Activated T-cell treated with anti-CD3 and anti-CD28 coated beads, Interleukin-2, amount 50 U/mL, for 24 hours (primary cell): Measurements from ENCODE around the gene INAFM1.

Experiments used
- DNase-seq: peaks from one replicate; pipeline ENCODE4 v3.0.0-alpha.2; 2020
- H3K27ac Mint-ChIP-seq: 2 replicates; pipeline ENCODE4 v1.8.0; 2020; ENCODE audit warnings: mild to moderate bottlenecking, mixed read lengths
- H3K27me3 Mint-ChIP-seq: 2 replicates; pipeline ENCODE4 v1.8.0; 2020; ENCODE audit warnings: mixed read lengths
- H3K36me3 Mint-ChIP-seq: 2 replicates; pipeline ENCODE4 v1.8.0; 2020; ENCODE audit warnings: low read depth, mixed read lengths
- H3K4me1 Mint-ChIP-seq: 2 replicates; pipeline ENCODE4 v1.8.0; 2020; ENCODE audit warnings: low read depth, mixed read lengths
- H3K4me3 Mint-ChIP-seq: 2 replicates; pipeline ENCODE4 v1.8.0; 2020; ENCODE audit warnings: mild to moderate bottlenecking, moderate library complexity, mixed read lengths
- H3K9me3 Mint-ChIP-seq: 2 replicates; pipeline ENCODE4 v1.8.0; 2020; ENCODE audit warnings: mixed read lengths

INAFM1 gene

GRCh38 chr19:47323872-47324271 is 49.2 kb downstream of the INAFM1 start:
- DNase-seq, result no peak
- H3K27ac Mint-ChIP-seq, result no peak overlapping the region
- H3K36me3 Mint-ChIP-seq, result no peaks in the 10 kb centered on the region
- no peak overlapping the region for H3K4me3 Mint-ChIP-seq
- H3K4me1 Mint-ChIP-seq, result no peaks in the 10 kb centered on the region
- no peaks in the 10 kb centered on the region for H3K9me3 Mint-ChIP-seq
- peaks cover 50% of the 10 kb centered on the region for H3K27me3 Mint-ChIP-seq

- H3K27ac Mint-ChIP-seq, result no peak overlapping the region
- H3K4me3 Mint-ChIP-seq, result no peak overlapping the region
- H3K27me3 Mint-ChIP-seq, result peaks cover 47% of the 10 kb centered on the region
Observed at GRCh38 chr19:47324502-47324901, 49.8 kb downstream of the INAFM1 start.

More at GRCh38 chr19:47324502-47324901, 49.8 kb downstream of the INAFM1 start:
- Mint-ChIP-seq H3K4me1 (no peaks in the 10 kb centered on the region), H3K36me3 (no peaks in the 10 kb centered on the region), H3K9me3 (no peaks in the 10 kb centered on the region)
- no peak for DNase-seq
